OCI-LY7 (cell line): ENCODE measurements around the gene ARFIP2.

ENCODE experiments used
- EZH2phosphoT487 ChIP-seq: fragments of 200-600 bp; sonication (generic); IDR thresholded peaks from 2 replicates; pipeline ENCODE4 v1.6.1; 2018; ENCODE audit warnings: low read depth, borderline replicate concordance, mild to moderate bottlenecking, mixed run types, antibody characterized with exemption, low read length, moderate library complexity, mixed read lengths
- TF ChIP-seq, protein P1 (sequence below): fragments of 200-600 bp; sonication (generic); conservative IDR thresholded peaks from 2 replicates; pipeline ENCODE4 v1.5.1; 2014; ENCODE audit warnings: mild to moderate bottlenecking, antibody characterized with exemption, low read length, moderate library complexity, mixed read lengths

- TF ChIP-seq, protein P1, sequence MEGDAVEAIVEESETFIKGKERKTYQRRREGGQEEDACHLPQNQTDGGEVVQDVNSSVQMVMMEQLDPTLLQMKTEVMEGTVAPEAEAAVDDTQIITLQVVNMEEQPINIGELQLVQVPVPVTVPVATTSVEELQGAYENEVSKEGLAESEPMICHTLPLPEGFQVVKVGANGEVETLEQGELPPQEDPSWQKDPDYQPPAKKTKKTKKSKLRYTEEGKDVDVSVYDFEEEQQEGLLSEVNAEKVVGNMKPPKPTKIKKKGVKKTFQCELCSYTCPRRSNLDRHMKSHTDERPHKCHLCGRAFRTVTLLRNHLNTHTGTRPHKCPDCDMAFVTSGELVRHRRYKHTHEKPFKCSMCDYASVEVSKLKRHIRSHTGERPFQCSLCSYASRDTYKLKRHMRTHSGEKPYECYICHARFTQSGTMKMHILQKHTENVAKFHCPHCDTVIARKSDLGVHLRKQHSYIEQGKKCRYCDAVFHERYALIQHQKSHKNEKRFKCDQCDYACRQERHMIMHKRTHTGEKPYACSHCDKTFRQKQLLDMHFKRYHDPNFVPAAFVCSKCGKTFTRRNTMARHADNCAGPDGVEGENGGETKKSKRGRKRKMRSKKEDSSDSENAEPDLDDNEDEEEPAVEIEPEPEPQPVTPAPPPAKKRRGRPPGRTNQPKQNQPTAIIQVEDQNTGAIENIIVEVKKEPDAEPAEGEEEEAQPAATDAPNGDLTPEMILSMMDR, result no peak
- no peak for TF ChIP-seq EZH2phosphoT487
These were observed 28.9 kb downstream of the ARFIP2 start for GRCh38 chr11:6452219-6452618.
